Stimulated activated CD4-positive, alpha-beta T cell treated with anti-CD3 and anti-CD28 coated beads, Interleukin-4, amount 100 ng/mL, for 48 hours (primary cell): Measurements from ENCODE around the gene GIPC3.
"Not testable (repeated sequence)": the region's sequence is repeated elsewhere in the genome, so short reads cannot be mapped to it uniquely, and the experiment has no call there.

Experiments
- DNase-seq, 2 donors: peaks; one replicate each; pipeline ENCODE4 v3.0.0-alpha.2; 2020; ENCODE audit warnings: low read depth in 2 of 2

GIPC3 gene

DNA sequence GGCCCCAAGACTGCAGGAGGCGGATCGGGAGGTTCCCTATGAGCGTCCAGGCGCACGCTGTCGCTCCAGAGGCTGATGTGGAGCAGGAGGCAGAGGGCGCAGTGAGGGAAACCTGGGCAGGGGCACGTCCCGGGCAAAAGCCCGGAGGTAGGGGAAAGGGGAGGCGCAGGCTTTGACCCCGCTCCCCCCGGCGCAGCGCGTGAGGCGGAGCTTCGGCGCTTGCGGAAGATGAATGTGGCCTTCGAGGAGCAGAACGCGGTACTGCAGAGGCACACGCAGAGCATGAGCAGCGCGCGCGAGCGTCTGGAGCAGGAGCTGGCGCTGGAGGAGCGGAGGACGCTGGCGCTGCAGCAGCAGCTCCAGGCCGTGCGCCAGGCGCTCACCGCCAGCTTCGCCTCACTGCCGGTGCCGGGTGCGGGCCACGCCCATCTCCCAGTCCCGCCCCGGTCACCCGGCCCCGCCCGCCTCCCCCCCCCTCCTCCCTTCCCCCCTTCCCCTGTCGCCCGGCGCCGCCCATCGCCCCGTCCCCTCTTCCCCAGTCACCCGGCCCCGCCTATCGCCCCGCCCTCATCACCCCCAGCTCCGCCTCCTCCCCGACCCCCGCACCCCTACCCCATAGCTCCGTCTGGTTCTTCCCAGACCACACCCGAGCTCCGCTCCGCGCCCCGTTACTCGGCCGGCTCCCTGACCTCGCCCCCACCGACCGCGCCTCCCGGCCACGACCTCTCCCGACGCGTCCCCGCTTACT, 8.4 kb upstream of the GIPC3 start:
- no peak for DNase-seq

- DNase-seq, result no peak
Observed at GRCh38 chr19:3577723-3578344, 7.4 kb upstream of the GIPC3 start.

- DNase-seq, result no peak
Observed at GRCh38 chr19:3578390-3578789, 6.9 kb upstream of the GIPC3 start.

DNA sequence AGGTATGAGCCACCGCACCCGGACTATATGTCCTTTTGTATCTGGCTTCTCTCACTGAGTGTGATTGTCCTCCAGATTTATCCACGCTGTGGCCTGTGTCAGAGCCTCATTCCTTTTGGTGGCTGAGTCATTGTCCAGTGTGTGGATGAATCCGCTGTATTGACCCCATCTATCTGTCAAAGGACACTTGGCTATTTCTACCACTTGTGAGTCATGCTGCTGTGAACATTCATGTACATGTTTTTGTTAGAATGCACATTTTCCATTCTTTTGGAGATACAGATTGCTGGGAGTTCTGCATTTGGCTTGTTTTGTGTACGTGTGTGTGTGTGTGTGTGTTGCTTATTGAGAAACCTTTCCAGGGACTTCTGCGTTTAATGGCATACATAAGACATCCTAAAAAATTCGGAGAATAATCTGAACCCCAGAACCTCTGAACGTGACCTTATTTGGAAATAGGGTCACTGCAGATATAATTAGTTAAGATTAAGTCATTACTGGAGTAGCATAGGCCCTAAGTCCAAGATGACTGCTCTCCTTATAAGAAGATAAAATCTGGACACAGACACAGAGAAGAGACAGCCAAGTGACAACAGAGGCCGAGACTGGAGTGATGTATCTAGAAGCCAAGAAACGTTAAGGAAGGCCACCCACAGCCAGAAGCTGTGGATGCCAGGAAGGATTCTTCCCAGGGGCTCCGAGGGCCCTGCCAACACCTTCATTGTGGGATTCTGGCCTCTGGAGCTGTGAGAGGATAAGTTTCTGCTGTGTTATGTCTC, 4.9 kb upstream of the GIPC3 start:
- DNase-seq, result no peak

DNA sequence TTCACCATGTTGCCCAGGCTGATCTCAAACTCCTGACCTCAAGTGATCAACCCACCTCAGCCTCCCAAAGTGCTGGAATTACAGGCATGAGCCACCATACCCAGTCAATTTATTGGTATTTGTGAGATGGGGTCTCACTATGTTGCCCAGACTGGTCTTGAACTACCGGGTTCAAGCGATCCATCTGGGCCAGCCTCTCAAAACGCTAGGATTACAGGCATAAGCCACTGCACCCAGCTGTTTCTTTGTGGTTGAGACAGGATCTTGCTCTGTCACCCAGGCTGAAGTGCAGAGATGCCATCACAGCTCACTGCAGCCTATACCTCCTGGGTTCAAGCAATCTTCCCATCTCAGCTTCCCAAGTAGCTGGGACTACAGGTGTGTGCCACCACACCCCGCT, 3.5 kb upstream of the GIPC3 start:
- not testable (repeated sequence) for DNase-seq

- not testable (repeated sequence) for DNase-seq
Observed at GRCh38 chr19:3584036-3584802, 1.1 kb upstream of the GIPC3 start.

GRCh38 chr19:3586127-3586626, 899 bp downstream of the GIPC3 start:
- DNase-seq, result peak in 1 of 2 donors; percentile 16

DNA sequence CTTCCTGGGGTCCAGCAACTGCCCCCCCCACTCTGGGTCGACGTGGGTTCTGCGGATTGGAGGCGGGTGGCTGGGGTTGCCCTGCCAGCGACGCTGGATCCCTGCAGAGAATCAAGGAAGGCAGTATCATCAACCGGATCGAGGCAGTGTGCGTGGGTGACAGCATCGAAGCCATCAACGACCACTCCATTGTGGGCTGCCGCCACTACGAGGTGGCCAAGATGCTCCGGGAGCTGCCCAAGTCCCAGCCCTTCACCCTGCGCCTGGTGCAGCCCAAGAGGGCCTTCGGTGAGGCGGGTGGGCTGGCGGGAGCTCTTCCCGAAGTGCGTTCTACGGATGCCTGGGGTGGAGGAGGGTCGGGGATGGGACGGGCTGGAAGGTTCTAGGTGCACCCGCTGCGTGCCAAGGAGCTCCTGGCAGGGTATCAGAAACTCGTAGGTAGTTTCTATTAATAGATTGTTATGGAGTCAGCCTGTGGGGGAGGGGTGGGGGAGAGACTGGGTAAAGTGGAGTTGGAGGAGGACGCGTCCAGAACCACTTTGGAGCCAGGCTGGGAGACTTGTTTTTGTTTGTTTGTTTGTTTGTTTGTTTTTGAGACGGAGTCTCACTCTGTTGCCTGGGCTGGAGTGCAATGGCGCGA, 1.5 kb downstream of the GIPC3 start:
- no peak for DNase-seq

DNA sequence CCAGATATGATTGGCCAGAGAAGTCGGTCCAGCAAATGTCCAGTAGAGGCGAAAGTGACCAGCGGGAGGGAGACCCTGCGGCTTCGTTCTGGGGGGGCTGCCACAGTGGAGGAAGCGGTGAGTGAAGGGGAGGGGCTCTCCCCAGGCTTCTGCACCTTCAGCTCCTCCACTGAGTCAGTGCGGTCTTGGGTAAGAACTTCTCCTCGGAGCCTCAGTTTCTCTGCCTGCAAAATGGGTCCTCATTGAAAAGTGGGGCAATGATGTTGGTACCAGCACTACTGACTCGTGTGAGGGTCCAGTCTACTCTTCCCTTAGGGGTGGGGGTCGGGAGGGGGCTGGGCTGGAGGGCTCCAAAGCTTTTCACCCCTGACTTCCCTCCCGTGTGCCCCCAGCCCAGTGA, 4.2 kb downstream of the GIPC3 start:
- DNase-seq, result no peak

DNA sequence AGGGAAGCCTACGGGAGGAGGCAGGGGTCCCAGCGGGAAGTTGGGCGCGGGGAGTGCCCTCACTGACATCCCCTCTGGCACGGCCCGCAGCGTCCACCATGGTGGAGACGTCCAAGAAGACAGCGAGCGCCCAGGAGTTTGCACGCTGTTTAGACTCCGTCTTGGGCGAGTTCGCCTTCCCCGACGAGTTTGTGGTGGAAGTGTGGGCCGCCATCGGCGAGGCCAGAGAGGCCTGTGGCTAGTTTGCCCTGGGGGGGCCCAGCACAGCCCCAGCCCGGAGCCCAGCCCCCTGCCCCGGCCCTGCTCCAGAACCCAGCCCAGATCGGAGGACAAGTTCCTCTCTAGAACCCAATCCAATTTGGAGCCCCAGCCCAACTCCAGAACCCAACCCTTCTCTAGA, 4.7 kb downstream of the GIPC3 start:
- DNase-seq, result no peak

DNA sequence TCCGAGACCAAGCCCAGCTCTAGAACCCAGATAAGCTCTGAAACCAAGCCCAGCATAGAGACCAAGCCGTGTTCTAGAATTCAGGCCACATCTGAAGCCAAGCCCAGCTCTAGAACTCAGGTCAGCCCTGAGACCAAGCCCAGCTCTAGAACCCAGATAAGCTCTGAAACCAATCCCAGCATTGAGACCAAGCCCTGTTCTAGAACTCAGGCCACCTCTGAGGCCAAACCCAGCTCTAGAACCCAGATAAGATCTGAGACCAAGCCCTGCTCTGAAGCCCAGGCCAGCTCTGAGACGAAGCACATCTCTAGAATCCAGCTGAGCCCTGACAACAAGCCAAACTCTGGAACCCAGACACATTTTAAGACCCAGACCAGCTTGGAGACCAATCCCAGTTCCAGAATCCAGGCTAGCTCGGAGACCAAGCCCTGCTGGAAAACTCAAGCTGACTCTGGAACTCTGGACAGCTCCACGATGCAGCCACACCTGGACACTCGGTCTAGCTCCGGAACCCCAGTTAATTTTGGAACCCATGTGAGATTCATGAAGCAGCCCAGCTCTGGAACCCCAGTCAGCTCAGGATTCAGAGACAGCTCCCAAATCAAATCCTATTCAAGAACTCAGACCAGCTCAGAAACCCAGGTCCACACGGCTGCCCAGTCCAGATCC, 5.8 kb downstream of the GIPC3 start:
- no peak for DNase-seq

- no peak for DNase-seq
Observed at GRCh38 chr19:3591876-3592613, 6.8 kb downstream of the GIPC3 start.

- no peak for DNase-seq
Observed at GRCh38 chr19:3593156-3593555, 7.9 kb downstream of the GIPC3 start.

DNA sequence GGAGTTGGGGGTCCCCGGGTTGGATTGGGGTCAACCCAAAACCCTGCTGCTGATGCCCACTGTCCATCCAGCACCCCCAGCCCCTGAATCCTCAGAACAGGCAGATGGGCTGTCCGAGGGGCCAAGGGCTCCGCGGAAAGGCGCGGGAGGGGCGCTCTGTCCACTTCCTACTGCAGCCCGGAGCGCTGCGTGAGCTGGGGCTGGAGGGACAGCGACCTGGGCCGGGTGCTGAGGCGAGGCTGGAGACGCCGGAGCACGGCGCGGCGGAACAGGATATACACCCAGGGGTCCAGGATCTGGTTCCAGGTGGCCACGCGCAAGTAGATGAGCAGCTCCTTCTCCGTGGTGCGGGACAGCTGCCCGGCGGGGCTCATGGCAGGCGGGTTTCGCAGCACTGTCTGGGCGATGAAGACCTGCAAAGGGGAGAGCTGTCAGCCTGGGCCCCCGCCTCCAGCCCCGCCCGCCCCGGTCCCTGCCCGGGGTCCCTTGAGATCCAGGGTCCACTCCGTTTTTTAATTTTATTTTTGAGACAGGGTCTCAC, 10.3 kb downstream of the GIPC3 start:
- DNase-seq, result no peak

DNA sequence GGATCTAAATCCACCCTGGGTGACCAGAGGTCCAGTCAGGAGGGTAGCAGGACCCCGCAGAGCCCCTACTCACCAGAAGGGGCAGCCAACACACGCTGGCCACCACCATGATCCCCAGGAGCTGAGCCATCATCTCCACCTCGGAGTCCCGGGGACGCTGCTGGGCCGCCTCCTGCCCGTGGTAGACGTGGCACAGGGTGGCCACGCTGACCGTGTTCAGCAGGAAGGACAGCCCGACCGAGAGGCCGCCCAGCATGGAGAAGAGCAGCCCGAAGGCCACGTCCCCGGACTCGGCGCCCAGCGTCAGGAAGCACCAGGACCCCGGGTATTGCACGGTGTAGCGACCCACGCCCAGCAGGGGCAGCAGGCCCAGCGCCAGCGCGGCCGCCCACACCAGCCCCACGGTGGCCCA, 14.5 kb downstream of the GIPC3 start:
- DNase-seq, result no peak

- DNase-seq, result no peak
Observed at GRCh38 chr19:3601021-3601420, 15.7 kb downstream of the GIPC3 start.

GRCh38 chr19:3603121-3603811, 18.0 kb downstream of the GIPC3 start:
- no peak for DNase-seq

- no peak for DNase-seq
Observed at GRCh38 chr19:3604227-3604986, 19.1 kb downstream of the GIPC3 start.

GRCh38 chr19:3604987-3605343, 19.7 kb downstream of the GIPC3 start:
- DNase-seq, result no peak
